Ovary (tissue), 9 donors: ENCODE measurements around the gene NLRC5. TPM values are rescaled to one million over a fixed set of nuclear protein-coding genes. Genes with fewer than 3 reads are reported as not detected.
A peak's percentile ranks its signal among the peaks of the same experiment; 100 is the strongest.

Experiments
- DNase-seq, 5 donors: peaks; one replicate each; pipeline ENCODE4 v3.0.0-alpha.2; 2019 to 2020
- H3K27ac ChIP-seq, 2 donors: fragments of 200-600 bp; one replicate each; pipeline versions ENCODE4 v1.5.1 to v1.8.0; 2019 to 2022
- H3K27me3 ChIP-seq: fragments of 200-600 bp; one replicate; pipeline ENCODE4 v1.8.0; 2022
- H3K36me3 ChIP-seq: fragments of 200-600 bp; sonication (generic); one replicate; pipeline ENCODE4 v1.5.1; 2019
- H3K4me1 ChIP-seq: one replicate; pipeline ENCODE4 v1.8.1; 2013; ENCODE audit warnings: mild to moderate bottlenecking, moderate library complexity; ENCODE audit not compliant: insufficient read depth
- H3K4me3 ChIP-seq: fragments of 200-600 bp; sonication (generic); one replicate; pipeline ENCODE4 v1.5.1; 2017
- H3K9me3 ChIP-seq, 2 donors: fragments of 200-600 bp in 1 of 2; sonication (generic) in 1 of 2; one replicate each; pipeline versions ENCODE4 v1.5.1 to v1.8.1; 2013 to 2019; ENCODE audit warnings: mild to moderate bottlenecking in 1 of 2, moderate library complexity in 1 of 2
- CTCF ChIP-seq, 3 donors: fragments of 450-650 bp in 2 of 3; fragments of 200-600 bp in 1 of 3; IDR thresholded peaks; one replicate each; pipeline versions ENCODE4 v1.5.1 to v1.8.0; 2016 to 2022; ENCODE audit warnings: antibody characterized with exemption in 3 of 3, mild to moderate bottlenecking in 1 of 3
- EP300 ChIP-seq: sonication (generic); formaldehyde crosslinking; IDR thresholded peaks from one replicate; pipeline ENCODE4 v1.6.1; 2017; ENCODE audit warnings: antibody characterized with exemption
- POLR2A ChIP-seq: fragments of 450-650 bp; IDR thresholded peaks from one replicate; pipeline ENCODE4 v1.6.1; 2017; ENCODE audit warnings: antibody characterized with exemption, mild to moderate bottlenecking, moderate library complexity
- WGBS, 3 donors: extraction: QIAGEN DNeasy Blood & Tissue Kit in 1 of 3; methylation state at CpG; one replicate each; pipeline versions ENCODE4 v1.1.5 to v1.1.7; 2013 to 2017; 5-methylcytosine and 5-hydroxymethylcytosine counted together
- intact Hi-C, 4 donors: fragments of 100-400 bp; cut with DNase I; formaldehyde crosslinking; loops; one replicate each; pipeline versions ENCODE4 v1.11.0 to v1.15.1; 2022 to 2023
- polyA plus RNA-seq, 2 donors: library from polyadenylated mRNA; stranded (reverse); fragments of 200-250 nt in 1 of 2; fragments of 350-450 nt in 1 of 2; fragmentation: Illumina TruSeq in 1 of 2; extraction: RNeasy Lipid Tissue Mini Kit (QIAGEN cat#74804) in 1 of 2; gene quantifications; one replicate each; pipeline ENCODE4 v1.2.3, GENCODE V29; 2013 to 2014
- total RNA-seq, 7 donors: library from RNA; depleted of rRNA in 2 of 7; stranded (reverse); fragments of >200 nt in 2 of 7; fragmentation: NEBNext Ultra II Directional in 3 of 7; extraction: Animal tissue kit (Norgen Biotek cat#: 25700) in 3 of 7; gene quantifications; one replicate each; pipeline versions ENCODE4 v1.1.0 to v1.2.4, GENCODE V29; 2016 to 2023
- donor health status: DM: no; HTN: no; CAD: no; lungs with moderate emphysema.
- donor health status: DM: no; HTN: no; CAD: no.
- donor health status: Bipolar disorder and iron deficiency.
- donor health status: DM: yes; HTN: yes; CAD: no.
- donor health status: DM: no; HTN: no; CAD: no.
- donor health status: DM: yes; HTN: yes; CAD: no.

The NLRC5 gene
- total and polyA plus RNA-seq, 9 donors = 6.0 to 29.9 (median 14.7) TPM

GRCh38 chr16:57044931-57045693, 55.8 kb downstream of the NLRC5 start:
- H3K36me3 ChIP-seq = no peaks in the 10 kb centered on the region
- H3K9me3 ChIP-seq = no peaks in the 10 kb centered on the region
- DNase-seq = no peak
- intact Hi-C loops = loop anchor here in 3 of 4 donors (5.0 to 10.0 kb wide), 2 partner anchors 178 to 180 kb away; partner anchors contain the start of gene SLC12A3 (in 3 of the 3)
- WGBS, 3 donors = 65 to 69% (median 65%) methylated on average over 12 of the region's 12 CpGs
- H3K27me3 ChIP-seq = no peaks in the 10 kb centered on the region
- no peak overlapping the region for H3K27ac ChIP-seq
- peaks cover 3% of the 10 kb centered on the region for H3K4me1 ChIP-seq
- no peak overlapping the region for H3K4me3 ChIP-seq
- no peak for TF ChIP-seq EP300
- TF ChIP-seq POLR2A = no peak
- no peak for TF ChIP-seq CTCF (IDR thresholded peaks at IDR 0.05)

GRCh38 chr16:57045694-57046381, 56.5 kb downstream of the NLRC5 start:
- H3K27ac ChIP-seq = no peak overlapping the region
- WGBS, 3 donors = 18 to 34% (median 24%) methylated on average over 13 of the region's 13 CpGs

GRCh38 chr16:57048095-57048494, 58.7 kb downstream of the NLRC5 start:
- no peak for TF ChIP-seq EP300
- no peak for TF ChIP-seq POLR2A
- no peak for TF ChIP-seq CTCF (IDR thresholded peaks at IDR 0.05)
- intact Hi-C loops = loop anchor here in 3 of 4 donors (5.0 to 10.0 kb wide), 2 partner anchors 181 to 183 kb away; partner anchors contain the start of gene SLC12A3 (in 3 of the 3)
- no peaks in the 10 kb centered on the region for H3K9me3 ChIP-seq
- peaks cover 3% of the 10 kb centered on the region for H3K4me1 ChIP-seq
- H3K4me3 ChIP-seq = no peak overlapping the region
- H3K36me3 ChIP-seq = no peaks in the 10 kb centered on the region
- no peak overlapping the region for H3K27ac ChIP-seq
- no peaks in the 10 kb centered on the region for H3K27me3 ChIP-seq
- 75 to 87% (median 85%) methylated on average over 2 of the region's 2 CpGs for WGBS, 3 donors
- DNase-seq = no peak

More at GRCh38 chr16:57045694-57046381, 56.5 kb downstream of the NLRC5 start:
- Histone ChIP-seq H3K9me3 (no peaks in the 10 kb centered on the region), H3K4me3 (no peak overlapping the region), H3K27me3 (no peaks in the 10 kb centered on the region), H3K36me3 (no peaks in the 10 kb centered on the region), H3K4me1 (peaks cover 3% of the 10 kb centered on the region)
- peak; percentile 71 to 82 (median 79) for DNase-seq
- TF ChIP-seq EP300 (no peak), CTCF (IDR thresholded peaks at IDR 0.05) (peak; percentile 48 to 58 (median 51)), POLR2A (no peak)
- intact Hi-C loops = loop anchor here (2.0 to 10.0 kb wide), 3 partner anchors 179 to 253 kb away; partner anchors contain the start of gene SLC12A3 (in 3 of the 4)

- Histone ChIP-seq H3K27ac (no peak overlapping the region), H3K4me3 (no peak overlapping the region), H3K9me3 (no peaks in the 10 kb centered on the region), H3K27me3 (no peaks in the 10 kb centered on the region), H3K4me1 (peaks cover 3% of the 10 kb centered on the region), H3K36me3 (no peaks in the 10 kb centered on the region)
- TF ChIP-seq POLR2A (no peak), EP300 (no peak), CTCF (IDR thresholded peaks at IDR 0.05) (no peak)
- intact Hi-C loops = loop anchor here (5.0 to 10.0 kb wide), 2 partner anchors 182 to 185 kb away; partner anchors contain the start of gene SLC12A3 (in 4 of the 4)
- no peak for DNase-seq
- WGBS, 3 donors = 95 to 97% (median 97%) methylated on average over 4 of the region's 4 CpGs
Observed at GRCh38 chr16:57049678-57050077, 60.3 kb downstream of the NLRC5 start.
